Suppressor macrophage (primary cell): ENCODE results near the gene HECW1.
"Not testable (repeated sequence)": the region's sequence is repeated elsewhere in the genome, so short reads cannot be mapped to it uniquely, and the experiment has no call there.

Source experiments
- DNase-seq, 4 experiments: peaks; one replicate each; pipeline ENCODE4 v3.0.0-alpha.2; 2020 to 2022

The HECW1 gene

DNA sequence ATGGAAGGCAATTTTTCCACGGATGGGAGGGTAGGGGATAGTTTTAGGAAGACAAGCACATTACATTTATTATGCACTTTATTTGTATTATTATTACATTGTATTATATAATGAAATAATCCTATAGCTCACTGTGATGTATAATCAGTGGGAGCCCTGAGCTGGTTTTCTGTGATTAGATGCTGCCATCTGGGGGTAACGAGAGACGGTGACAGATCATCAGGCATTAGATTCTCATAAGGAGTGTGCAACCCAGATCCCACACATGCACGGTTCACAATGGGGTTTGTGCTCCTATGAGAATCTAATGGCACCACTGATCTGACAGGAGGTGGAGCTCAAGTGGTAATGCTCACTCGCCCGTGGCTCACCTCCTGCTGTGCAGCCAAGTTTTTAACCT, 366.6 kb downstream of the HECW1 start:
- peak in 1 of 4 experiments; percentile 6 for DNase-seq

DNA sequence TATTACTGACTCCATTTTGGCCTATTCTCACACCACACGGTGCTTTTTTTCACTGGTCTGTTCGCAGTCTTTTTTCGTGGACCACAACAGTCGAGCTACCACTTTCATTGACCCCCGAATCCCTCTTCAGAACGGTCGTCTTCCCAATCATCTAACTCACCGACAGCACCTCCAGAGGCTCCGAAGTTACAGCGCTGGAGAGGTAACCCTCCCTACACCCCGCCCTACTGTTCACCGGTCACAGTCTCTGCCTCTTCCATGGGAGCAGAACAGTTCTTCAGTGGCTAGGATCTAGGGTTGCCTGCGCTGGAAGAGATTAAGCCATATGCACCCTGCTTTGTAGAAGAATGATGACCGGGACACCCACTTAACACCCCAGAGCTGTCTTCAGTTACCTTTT, 367.1 kb downstream of the HECW1 start:
- DNase-seq = no peak

DNA sequence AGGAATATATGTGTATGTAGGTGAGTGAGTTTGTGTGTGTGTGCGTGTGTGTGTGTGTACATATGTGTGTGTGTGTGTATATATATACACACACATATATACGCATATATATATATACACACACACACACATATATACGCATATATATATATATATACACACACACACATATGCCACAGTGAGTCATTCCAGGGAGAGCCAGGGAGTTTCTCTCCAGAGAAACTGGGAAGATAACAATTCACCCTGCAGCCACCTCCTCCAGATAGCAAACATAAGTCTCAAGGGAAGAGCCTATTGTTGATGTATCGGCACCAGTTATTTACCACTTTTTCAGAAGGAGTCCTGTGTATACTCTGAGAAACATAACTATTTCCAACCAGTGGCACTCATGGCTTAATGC, 368.1 kb downstream of the HECW1 start:
- DNase-seq = no peak

DNA sequence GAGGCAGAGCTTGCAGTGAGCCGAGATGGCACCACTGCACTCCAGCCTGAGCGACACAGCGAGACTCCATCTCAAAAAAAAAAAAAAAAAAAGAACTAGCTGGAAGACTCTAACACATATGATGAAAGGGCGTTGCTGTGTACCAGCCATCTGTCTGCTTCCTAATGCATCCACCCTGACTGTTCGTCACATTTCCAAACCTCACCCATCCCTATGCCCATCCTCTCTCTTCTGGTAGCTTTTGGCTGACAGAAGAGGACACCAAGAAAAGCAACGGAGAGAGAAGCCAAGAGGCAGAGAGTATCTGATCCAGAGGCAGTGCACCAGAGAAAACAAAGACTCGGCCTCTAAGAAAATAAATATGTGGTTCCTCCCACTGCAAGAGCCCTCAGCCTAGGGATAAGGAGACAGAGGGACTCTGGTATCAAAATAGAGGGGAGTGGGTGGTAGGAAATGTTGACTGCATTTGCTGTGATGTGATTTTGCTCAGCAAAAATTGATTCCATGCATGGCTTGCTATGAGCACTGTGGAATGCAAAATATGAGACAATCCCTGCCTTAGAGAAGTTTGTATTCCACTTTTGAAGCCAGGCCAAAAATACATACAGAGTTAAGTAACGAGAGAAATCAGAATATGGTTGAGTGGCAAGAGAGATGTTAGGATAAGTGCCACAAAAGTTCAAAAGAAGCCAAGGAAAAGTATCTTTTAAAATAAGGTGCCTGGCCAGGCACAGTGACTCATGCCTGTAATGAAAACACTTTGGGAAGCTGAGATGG, 369.6 kb downstream of the HECW1 start:
- no peak for DNase-seq

DNA sequence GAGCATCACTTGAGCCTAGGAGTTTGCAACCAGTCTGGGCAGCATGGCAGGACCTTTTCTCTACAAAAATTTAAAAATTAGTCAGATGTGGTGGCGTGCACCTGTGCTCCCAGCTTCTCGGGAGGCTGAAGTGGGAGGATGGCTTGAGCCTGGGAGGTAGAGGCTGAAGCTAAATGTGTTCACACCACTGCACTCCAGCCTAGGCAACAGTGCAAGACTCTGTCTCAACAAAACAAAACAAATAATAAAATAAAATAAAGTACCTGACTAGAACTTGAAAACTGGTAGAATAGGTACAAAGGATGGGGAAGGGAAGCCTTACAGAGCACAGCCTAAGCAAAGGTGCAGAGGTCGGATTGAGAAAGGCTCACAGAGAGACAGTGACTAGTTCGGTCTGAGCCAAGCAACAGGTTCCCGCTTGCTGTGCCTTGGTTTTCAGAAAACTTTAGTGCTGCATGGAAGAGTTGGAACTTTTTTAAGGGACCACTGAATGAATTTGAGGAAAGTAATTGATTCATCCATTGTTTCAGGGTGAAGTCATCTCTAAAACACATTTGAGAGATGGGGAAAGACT, 370.3 kb downstream of the HECW1 start:
- no peak for DNase-seq

DNA sequence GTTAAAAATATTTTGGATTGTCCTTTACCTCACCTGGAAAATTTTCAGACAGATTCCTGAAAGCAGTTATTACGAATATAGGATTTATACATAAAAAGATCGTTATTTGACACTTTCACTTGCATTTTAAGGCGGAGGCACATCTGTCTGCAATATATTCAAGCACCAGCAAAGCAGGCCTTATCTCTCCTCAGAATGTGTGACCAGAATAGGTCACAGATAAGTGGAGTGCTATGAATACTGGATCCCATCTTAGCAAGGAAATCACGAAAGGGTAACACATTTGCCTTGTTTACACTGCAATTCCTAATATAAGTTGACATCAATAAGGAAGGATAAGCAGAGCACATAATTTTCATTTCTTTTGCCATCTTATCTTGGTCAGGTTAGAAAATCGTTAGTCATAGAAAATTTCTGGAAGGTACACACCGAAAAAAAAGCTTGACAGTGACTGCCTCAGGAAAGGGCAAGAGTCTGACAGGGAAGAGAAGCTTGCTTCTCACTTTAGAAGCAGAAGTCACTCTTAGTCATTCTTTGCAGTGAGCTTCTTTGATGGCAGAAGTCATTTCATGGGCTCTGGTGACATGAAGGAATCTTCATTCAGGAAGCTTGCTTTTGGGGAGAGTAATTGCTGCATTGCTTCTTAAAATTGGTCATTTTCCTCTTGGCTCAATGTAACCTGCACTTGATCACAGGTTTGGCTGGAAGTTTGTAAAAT, 372.4 kb downstream of the HECW1 start:
- DNase-seq = peak; percentile 42 to 69 (median 59)

DNA sequence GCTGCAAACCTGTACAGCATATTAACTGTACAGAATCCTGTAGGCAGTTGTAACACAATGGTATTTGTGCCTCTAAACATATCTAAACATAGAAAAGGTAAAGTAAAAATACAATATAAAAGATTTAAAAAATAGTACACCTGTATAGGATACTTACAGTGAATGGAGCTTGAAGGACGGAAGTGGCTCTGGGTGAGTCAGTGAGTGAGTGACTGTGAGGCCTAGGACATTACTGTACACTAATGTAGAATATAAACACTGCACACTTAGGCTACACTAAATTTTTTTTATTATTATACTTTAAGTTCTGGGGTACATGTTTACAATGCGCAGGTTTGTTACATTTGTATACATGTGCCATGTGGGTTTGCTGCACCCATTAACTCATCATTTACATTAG, 373.1 kb downstream of the HECW1 start:
- no peak for DNase-seq

DNA sequence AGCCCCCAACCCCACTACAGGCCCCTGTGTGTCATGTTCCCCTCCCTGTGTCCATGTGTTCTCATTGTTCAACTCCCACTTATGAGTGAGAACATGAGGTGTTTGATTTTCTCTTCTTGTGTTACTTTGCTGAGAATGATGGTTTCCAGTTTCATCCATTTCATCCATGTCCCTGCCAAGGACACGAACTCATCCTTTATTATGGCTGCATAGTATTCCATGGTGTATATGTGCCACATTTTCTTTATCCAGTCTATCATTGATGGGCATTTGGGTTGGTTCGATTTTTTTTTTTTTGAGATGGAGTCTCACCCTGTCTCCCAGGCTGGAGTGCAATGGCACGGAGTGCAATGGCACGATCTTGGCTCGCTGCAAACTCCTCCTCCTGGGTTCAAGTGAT, 373.6 kb downstream of the HECW1 start:
- not testable (repeated sequence) for DNase-seq

DNA sequence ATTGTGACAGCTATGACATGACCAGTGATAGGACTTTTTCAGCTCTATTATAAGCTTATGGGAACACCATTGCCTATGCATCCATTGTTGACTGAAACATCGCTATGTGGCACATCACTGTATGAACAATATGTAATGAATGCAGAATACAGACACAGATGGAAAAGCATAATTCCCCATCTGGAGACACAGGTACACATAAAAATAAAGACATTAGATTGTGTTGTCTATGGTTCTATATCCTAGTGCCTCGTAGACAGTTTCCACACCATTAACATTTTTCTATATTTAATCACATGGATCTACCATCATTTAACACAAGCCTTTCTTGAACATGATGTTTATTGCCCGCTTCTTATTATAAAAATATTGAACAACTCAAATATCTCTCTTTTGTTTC, 374.2 kb downstream of the HECW1 start:
- DNase-seq = no peak

DNA sequence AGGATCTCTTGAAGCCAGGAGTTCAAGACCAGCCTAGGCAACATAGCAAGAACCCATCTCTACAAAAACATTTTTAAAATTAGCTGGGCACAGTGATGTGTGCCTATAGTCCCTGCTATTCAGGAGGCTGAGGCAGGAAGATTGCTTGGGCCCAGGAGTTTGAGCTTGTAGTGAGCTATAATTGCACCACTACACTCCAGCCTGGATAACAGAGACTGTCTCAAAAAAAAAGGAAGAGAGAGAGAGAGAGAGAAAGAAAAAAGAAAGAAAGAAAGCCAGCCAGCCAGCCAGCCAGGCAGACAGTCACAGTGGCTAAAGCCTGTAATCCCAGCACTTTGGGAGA, 375.3 kb downstream of the HECW1 start:
- DNase-seq = no peak

DNA sequence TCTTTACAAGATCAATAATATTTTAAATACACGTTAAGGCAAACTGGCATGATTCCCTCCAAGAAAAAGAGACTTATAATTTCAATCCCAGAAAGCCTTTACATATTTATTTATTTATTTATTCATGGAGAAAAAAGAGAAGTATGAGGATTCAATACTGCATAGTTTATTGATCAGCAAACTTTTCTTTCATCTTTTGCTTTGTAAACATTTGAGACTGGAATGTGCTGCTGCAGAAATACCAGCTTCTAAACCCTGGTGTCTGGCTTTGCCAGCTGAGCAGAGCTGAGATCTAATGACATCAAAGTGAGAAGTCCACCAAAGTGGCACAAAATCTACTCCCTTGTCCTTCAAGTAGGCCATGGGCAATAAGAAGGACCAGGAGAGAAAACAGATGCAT, 376.8 kb downstream of the HECW1 start:
- no peak for DNase-seq

DNA sequence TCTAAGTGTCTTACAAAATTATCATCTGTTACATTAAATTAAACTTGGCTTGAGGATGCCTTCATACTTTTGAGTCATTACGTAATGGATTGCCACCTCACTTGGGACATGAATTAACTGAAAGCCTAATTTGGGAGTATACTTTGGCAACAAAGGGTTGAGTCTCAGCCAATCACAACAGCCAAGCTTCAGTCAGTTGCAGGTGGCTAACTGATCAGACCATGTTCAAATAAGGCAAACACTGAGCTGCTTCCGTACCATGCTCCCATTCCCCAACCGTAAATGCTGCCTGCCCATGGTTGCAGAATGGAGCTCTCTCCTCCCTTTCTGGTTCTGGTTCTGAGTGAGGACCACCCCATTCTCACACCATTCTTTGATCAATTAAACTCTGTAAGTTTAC, 377.6 kb downstream of the HECW1 start:
- no peak for DNase-seq

DNA sequence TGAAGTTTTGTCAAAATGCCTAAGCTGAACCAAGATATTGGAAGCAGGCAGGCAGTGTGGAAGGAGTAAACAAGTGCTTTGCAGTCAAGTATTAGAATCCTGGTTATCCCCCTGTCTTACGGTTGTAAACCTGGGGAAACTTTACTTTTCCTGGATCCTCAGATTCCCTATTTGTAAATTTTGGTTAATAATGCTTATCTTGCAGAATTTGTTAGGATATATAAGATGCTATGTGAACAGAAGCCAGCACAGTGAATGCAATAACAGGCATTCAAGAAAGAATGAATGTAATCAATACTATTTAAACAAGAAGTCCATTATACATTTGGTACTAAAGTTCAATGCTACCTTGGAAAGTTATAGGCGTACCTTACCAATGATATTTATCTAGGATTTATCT, 378.7 kb downstream of the HECW1 start:
- DNase-seq = no peak

DNA sequence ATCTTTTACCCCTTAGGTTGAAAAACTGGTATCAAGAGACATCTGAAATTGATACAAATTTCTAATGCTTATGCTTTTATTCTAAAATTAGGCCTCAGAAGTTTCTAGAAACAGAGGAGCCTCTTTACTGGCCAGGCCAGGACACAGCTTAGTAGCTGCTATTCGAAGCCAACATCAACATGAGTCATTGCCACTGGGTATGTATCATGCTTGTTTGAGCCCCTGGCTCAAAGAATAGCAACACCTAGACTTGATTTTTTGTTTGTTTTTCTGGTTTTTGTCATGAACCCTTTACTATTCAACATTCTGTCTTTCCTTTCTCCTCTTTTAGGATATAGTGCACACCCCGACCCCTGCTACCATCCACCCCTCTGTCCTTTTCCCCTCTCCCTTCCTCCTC, 379.5 kb downstream of the HECW1 start:
- DNase-seq = no peak

DNA sequence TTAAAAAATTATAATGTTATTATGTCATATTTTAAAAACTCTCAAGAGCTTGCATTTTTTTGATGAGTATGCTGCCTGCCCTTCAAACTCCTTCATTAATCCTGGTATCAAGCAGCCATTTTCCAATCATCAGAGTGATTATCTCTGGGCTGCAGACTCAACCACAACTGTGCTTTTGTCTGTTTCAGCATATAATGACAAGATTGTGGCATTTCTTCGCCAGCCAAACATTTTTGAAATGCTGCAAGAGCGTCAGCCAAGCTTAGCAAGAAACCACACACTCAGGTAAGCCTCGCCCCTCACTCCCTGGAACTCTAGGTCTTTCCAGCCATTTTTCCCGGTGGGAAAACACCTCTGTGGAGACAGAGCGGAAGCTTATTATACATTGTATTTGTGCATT, 380.4 kb downstream of the HECW1 start:
- no peak for DNase-seq

DNA sequence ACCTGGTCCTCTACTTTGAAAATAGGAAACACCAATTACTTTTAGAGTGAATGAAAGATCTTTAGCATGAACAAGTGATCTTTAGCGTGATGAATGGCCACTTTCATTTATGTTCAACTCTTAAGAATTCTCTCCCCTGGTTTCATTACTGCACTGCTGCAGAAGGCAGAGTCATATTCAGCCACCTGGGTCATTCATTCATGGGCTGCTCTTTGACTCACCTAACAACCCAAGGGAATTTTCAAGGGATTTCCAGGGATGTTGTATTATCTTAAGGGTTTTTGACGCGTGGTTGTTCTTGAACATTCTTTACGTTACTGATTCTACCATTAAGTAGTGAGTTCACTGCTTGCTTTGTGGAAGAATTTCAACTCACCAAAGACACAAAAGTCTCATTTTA, 383.1 kb downstream of the HECW1 start:
- DNase-seq = no peak

DNA sequence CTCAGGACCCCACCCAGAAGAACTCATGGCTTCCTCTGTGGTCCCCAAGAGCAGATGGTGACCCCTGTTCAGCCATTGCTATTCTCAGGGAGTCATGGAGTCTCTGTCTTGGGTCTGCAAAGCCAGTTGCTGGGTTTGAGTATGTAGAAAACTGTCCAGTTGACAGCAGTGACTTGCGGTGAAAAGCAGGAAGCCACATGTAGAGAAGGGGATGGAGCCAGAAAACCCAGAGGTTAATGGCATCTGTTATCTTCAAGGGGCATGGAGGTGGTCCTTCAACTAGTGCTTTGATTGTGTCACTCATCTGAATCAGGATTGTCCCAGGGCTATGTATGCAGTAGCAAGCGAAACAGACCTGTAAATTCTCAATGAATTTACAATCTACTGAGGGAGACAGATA, 384.1 kb downstream of the HECW1 start:
- DNase-seq = no peak

DNA sequence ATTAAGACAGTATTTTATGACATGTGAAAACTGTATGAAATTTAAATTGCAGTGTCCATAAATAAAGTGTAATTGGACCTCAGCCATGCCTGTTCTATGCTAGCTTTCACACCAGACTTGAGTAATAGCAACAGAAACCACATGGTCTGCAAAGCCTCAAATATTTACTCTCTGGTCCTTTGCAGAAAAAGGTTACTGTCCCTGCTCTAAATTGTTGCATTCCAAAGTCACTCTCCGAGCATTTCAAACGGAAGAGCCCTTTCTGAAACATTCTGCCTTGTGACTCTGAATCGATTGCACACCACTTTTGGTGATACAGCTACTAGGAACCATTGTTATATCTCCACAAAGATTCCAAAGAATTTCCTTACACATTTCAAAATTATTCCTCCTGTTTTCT, 389.4 kb downstream of the HECW1 start:
- DNase-seq = no peak

DNA sequence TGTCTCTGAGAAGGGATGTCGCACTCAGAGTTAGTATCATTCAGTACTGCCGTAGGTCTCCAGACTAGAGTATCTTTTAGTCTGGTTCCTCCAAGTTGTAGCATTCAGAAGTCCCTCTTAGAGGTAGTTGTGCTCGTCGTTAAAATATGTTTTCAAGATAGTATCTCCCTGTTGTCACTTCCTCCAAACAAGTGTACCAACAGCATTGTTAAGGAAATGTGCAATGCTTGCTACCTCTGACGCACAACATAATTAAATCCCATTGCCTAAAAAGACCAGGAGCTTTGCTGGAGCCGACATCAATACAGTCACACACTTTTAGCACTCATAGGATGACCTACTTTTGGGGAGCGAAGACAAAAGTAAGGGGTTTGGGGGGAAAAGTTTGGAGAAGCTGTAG, 390.5 kb downstream of the HECW1 start:
- no peak for DNase-seq

DNA sequence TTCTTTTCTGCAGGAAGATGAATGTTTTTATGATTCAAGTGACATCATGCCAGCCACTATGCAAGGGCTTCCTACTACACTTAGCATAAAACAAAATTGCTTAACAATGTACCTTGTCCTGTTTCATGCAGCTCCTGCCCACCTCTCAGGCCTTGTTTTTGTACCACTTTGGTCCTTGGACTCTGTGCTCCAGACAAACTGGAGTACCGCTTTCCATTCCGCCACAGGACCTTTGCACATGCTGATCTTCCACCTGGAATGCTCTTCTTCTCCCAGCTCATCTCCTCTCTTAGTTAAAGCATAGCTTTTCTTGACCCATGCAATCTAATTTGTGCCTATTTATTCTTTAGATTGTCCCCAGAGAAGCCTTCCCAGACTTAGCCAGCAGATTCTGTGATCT, 393.0 kb downstream of the HECW1 start:
- no peak for DNase-seq

DNA sequence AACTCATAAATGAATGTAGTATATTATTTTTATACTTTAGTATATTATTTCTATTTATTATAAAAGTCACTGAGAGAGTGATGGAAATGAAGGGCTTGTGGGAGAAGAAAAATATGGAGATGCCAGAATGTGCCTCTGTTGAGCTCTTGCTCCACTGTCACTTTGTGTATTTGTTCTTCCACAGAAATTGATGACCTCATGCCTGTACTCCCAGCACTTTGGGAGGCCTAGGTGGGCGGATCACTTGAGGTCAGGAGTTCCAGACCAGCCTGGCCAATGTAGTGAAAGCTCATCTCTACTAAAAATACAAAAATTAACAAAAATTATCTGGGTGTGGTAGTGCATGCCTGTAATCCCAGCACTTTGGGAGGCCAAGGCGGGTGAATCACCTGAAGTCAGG, 394.0 kb downstream of the HECW1 start:
- DNase-seq = no peak

DNA sequence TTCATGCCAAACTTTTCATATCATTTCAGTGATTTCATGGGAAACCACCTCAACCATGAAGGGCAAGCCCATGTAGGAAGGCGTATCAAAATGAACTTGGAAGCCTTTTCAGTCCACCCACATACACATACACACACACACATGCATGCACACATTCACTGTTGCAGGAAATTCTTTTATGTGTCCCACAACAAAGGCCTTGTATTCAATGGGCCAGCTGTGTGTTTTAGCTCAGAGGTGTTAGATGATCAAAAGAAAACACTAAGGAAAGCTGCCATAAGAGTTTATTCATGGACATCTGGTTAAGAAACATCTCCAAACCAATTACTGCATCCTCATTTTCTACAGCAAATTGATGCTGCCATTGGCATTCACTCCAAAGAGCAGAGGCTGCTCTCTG, 396.0 kb downstream of the HECW1 start:
- DNase-seq = no peak

DNA sequence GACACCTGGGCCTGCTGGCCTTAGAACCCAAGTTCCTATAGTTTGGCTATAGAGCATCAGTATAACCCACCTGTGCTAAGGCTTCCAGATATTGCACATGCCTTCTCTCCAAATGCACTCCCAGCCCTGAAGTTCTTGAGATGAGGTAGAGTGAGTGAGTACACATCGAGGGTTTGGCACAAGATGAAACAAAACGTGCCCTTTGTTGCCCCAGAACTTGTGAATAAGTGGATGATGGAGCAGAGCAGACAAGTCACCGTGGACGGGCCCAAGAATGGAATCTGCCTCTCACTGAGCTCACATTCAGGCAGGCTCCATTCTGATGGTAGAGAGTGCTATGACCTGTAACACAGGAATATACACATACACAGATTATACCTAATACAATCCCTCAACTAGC, 397.5 kb downstream of the HECW1 start:
- no peak for DNase-seq

DNA sequence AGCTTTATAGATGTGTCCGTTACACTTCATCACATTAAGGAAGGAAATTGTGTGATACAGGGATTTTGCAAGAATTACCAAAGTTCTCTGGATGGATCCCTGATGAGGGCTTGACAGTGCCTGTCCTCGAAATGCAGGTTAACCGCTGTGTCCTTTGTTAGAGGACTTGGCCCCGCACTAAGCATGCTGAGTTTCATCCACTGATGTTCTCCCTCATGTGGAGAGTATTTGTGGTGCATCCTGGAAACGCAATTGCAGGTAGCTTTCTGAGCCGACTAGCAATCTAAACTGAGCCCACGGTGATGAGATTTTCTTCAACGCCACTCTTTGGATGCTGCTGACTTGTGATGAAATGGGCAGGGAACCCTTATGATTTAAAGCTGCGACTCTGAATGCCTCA, 398.6 kb downstream of the HECW1 start:
- DNase-seq = no peak
